Activated CD4-positive, alpha-beta T cell treated with anti-CD3 and anti-CD28 coated beads for 1 hour (primary cell): Measurements from ENCODE around the gene CTDSP2.
"Not testable (repeated sequence)": the region's sequence is repeated elsewhere in the genome, so short reads cannot be mapped to it uniquely, and the experiment has no call there.

Experiments
- DNase-seq: peaks from one replicate; pipeline ENCODE4 v3.0.0-alpha.2; 2020

Gene CTDSP2, protein sequence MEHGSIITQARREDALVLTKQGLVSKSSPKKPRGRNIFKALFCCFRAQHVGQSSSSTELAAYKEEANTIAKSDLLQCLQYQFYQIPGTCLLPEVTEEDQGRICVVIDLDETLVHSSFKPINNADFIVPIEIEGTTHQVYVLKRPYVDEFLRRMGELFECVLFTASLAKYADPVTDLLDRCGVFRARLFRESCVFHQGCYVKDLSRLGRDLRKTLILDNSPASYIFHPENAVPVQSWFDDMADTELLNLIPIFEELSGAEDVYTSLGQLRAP

DNA sequence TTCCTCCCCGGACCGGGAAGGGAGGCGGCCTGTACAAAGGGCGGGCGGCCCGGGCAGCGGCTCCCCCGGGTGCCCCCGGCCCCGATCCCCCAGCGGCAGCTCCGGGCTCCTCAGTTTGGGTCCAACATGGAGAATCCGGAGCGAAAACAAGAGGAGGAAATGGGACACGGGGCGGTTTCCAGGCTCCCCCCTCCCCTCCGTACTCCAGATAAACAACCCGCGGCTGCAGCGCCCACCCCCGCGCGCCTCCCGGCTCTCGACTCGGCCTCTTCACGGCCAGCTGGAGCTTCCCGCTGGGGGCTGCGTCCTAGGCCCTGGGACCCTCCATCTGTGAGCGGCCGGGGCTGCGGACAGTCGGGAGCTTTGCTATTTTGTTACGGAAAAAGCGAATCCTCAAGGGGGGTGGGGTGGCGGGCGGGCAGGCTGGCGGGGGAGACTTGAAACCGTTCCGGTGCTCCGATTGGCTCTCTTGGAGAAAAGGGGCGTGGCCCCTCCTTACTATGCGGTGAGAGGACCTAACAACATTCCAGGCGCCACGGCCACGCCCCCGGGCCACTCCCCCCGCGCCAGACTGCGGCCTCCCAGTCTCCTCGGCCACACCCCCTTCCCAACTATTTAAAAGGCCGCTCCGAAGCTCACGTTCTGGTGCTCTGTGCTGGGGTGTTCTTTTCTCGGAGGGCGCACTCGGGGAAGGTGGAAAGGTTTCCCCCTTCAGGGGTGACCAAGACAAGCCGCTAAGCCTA lies at the start of gene CTDSP2:
TSS of gene CTDSP2 (minus strand) at position 153 of the 743 bp plus-strand sequence. CDS start 294 bp downstream, outside the sequence.
- DNase-seq, result peak; percentile 80

DNA sequence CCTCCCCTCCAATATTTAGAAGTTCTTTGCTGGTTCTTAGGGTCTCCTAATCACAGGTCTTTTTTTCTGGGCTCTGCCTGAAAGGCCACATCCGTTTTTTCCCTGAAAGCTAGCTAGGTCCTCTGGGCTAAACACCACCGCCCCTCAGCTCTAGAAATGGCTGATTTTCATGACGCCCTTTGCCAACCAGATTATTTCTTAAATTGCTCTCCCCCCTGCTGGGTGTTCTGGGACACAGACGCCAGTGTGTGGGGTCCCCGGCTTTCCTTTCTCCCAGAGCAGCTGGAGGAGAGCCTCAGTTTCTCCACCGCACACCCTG lies 49.5 kb upstream of the CTDSP2 start:
- no peak for DNase-seq

- DNase-seq, result no peak
Observed at GRCh38 chr12:57895389-57896114, 49.0 kb upstream of the CTDSP2 start.

DNA sequence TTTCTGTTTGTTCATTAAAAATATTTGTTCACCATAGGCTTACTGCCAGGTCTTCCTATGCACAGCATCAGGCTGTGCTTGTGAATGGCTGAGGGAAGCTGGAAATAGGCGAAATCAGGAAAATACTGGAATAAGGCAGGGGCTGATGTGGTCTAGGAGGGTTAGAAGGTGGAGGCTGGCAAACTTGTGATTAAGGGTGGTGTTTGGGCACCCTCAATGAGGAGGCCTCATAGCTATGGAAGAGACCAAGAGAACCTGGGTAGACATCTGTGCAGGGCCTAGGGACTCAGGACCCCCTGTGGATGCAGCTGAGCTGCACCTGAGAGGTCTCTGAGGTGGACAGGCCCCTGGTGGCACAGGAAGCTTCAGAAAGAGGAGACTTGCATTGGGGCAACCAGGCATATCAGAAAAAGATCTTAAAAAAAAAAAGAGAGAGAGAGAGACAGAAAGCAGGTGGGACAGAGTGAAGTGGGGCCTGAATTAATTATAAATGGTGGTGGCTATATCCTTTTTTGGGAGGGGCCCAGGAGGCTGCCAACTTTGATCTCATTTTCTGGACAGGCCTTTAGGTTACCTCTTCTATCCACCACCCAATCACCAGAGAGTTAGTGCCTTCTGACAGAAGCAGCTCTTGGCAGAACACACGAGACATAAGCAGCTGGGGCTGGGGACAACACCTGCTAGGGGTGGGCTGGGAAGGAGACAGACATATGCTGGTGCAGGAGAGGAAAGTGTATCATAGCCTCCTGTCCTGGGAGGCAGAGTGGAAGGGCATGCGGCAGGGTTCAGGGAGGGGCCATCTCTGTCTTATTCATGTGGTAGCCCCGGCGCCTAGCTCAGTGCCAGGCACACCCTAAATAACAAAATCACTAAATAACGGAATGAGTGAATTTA lies 48.1 kb upstream of the CTDSP2 start:
- no peak for DNase-seq

DNA sequence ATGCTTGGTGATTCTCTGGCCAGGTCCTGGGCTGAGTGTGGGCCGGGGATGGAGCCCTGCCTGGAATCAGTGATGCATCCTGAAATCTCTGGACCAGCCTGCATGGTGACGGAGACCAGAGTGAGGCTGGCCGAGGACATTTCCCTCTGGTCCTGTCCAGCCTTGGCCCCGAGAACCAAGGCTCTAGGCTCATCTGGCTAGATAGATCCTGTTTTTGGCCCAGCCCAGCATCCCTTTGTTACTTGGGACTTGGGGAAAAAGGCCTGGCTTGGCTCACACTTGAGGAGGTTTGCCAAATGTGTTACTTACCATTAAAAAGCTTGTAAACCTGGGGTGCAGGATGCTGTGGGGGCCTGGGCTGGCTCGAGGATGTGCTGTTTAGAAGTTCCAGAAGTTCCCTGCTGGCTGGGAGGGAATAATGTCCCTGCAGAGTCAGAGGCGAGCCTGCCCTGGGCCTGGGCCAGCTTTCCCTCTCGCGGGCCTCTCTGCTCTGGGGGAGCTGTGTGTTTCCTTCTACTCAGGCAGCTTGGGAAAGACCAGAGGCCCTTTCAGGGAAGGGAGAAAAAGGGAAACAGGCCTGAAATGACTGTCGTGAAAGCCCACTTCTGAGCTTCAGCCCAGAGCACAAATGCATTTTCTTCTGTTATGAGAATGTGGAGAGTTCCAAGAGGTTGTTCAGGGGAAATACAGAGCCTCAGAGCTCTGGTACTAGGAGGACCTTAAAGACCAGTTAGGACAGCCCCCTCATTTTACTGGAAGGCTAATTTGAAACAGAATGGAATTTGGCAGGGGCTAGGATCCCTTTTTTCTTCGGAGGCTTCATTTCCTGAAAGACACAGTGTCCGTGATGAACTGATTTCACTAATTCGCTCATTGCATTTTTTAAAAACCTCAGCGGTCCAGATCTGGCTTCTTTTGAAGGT lies 47.2 kb upstream of the CTDSP2 start:
- no peak for DNase-seq

DNA sequence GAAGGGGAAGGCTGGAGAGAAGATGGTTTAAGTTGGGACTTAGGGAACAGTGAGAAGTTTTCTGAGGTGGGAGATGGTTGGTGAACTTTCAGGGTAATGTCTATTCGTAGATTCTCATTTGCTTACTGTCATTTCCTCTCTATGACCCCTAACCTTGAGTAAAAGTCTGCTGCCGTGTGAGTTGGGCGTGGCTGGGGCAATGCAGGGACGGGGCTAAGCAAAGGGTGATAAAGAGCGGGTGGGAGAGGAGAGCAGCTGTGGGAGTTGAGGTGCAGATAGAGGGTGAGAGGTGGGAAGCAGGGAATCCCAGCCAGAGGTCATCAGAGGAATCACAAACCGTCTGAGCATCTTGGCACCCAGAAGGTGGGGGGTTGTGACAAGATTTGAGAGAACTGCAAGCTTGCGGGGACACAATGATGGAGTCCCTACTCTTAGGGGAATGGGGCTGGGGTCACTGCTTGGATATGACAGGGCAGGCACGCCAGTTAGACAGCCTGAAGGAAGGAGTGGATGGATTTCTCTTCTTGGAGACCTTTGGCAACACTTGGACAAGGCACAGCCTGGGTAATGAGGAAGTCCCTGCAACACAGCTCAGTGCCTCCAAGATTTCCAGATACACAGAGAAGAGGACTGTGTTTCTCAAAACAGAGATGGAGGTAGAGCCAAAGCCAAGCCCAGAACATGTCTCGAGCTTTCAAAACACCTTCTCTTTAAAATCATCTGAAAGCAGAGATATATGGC lies 45.9 kb upstream of the CTDSP2 start:
- DNase-seq, result no peak

DNA sequence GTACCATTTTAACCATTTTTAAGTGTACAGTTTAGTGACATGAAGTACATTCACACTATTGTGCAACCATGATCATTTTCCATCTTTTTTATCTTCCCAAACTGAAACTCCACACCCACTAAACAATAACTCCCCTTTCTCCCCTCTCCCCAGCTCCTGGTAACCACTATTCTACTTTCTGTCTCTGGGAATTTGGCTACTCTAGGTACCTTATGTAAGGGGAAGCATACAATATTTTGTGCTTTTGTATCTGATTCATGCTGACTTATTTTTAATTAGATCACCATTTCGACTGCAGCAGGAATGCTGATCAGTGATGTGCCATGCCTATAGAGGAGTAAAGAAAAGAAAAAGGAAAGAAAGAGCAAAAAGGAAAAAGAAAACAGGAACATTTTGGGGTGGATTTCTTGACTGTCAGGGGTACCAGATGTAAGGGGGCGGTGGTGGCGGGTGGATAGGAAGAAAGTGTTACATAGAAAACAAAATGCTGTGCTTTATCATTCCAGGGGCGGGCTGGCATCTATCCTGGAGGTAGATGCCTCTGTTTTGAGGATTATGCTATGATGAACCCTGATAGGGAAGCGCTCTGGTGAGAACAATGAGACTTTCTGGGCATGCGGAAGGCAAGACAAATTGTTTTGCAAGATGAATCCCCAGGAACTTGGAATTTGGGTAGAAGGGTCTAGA lies 45.2 kb upstream of the CTDSP2 start:
- DNase-seq, result no peak

GRCh38 chr12:57890191-57891115 lies 43.9 kb upstream of the CTDSP2 start:
- no peak for DNase-seq

GRCh38 chr12:57889500-57889989 lies 43.0 kb upstream of the CTDSP2 start:
- DNase-seq, result no peak

DNA sequence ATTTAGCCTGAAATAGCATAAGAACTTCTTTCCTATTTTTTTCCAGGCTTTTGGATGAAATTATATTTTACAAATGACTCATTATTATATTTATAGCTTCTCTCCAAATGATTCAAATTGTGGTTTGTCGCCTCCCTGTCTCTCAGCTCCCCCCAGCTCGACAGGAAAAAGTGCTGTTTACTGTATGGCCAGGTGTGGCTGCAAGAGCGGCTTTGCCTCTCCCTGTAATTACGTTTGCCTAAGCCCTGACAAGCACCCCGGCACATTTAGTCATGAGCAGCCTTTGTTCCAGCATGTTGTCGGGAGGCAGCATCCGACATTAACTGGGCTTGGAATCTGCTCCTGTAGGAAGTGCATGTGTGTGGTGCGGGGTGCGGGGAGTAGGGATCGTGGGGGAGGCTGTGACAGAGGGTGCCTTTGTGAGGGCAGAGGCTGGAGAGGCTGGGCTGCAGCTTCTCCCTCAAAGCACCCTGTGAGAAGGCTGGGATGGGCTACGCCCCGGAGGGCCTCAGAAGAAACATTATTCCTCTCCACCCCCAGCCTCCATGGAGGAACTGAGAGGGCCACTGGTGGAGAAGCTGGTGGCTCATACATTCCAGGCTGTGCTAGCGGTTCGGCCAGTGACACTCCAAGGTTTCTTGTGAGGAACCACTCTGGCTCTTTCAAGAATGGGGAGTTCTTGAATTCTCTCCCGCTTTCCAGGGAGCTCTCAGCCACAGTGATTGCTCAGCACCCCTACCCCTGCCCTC lies 42.1 kb upstream of the CTDSP2 start:
- DNase-seq, result no peak

DNA sequence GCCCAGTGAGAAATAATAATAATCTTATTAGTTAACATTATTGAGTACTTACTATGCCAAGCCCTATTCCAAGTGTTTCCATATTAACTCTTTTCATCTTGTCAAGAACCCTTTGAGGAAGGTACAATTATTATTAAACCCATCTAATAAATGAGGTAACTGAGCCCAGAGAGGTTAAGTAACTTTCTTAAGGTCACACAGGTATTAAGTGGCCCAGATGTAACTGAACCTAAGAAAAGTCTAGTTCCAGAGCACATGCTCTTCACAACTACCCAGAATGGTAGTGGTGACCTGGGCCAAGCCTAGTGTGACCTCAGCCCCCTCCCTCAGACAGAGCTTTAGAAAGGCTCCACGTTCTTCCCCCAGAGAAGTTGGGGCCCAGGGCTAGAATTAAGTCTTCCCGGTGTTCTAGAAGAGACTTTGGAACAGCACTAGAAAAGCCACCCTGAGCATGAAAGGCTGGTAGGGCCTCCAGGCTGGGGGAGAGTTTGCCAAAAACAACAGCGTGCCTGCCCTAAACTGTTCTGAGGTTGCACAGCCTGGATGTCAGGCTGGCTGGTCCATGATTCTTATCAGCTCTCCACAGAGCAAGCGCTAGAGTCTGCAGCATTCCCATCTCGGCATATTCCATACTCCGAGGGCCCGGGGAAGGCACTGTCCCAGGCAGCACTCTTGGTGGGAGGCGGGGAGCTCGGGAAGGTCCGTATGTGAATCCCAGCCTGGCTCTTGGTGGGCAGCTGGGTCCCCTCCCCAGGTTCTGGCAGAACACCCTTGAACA lies 41.3 kb upstream of the CTDSP2 start:
- DNase-seq, result no peak

DNA sequence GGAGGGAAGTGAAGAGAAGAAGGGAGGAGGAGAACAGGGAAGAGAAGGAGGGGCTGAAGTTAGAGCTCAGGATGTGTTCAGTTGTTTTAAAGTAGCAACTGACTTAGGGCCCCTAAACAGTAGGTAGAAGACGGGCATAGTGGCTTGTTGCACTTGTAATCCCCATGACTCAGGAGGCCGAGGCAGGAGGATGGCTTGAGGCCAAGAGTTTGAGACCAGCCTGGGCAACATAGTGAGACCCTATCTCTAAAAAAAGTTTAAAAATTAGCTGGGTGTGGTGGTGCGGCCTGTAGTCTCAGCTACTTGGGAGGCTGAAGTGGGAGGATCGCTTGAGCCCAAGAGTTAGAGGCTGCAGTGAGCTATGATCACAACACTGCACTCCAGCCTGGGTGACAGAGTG lies 40.4 kb upstream of the CTDSP2 start:
- DNase-seq, result not testable (repeated sequence)

DNA sequence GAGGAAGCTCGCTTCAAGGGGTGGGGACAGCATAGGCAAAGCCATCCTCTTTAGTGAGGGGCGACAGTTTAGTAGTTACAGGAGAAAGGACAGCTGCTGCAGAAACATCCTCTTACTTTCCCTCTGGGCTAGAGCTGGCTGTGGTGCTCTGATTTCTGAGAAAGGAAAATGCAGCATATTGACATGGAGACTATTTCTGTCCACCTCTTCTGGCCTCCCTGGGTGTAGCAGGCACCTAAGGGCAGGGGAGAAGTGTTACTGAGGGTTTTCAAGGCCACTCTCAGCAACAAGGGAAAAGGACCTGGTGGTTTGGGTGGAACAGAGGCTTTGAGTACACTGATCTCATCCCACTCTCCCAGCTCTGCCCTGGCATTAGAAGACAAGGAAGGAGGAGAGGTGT lies 40.0 kb upstream of the CTDSP2 start:
- no peak for DNase-seq

GRCh38 chr12:57885207-57885606 lies 38.7 kb upstream of the CTDSP2 start:
- DNase-seq, result no peak

DNA sequence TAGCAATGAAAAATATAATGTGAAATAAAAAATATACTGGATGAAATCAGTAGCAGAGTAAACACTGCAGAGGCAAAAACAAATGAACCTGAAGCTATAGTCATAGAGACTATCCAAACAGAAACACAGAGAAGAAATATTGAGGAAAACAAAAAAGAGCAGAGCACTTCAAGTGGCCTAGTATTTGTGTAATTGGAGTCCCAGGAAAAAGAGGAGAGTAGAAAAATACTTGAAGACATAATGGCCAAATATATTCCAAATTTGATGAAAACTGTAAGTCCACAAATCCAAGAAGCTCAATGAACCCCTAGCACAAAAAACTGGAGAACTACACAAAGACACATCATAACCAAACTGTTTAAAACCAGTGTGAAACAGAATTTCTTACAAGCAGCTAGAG lies 37.2 kb upstream of the CTDSP2 start:
- DNase-seq, result no peak

DNA sequence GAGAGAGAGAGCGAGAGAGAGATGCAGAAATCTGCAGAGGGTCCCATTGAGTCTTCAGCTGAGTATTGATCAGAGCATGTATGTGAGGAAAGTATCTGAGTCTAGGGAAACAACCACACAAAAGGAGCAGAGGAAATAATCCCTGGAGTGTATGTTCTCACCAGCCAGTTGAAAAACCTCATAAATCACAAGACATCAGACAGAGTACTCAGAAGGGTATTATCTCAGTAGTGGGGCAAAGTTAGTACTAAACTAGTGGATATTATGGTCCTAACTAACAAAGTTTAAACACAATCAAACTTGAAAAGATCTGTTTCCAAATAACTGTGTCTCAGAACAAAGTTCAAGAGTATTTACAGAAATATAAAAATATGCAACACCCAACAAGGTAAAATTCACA lies 36.5 kb upstream of the CTDSP2 start:
- DNase-seq, result no peak

DNA sequence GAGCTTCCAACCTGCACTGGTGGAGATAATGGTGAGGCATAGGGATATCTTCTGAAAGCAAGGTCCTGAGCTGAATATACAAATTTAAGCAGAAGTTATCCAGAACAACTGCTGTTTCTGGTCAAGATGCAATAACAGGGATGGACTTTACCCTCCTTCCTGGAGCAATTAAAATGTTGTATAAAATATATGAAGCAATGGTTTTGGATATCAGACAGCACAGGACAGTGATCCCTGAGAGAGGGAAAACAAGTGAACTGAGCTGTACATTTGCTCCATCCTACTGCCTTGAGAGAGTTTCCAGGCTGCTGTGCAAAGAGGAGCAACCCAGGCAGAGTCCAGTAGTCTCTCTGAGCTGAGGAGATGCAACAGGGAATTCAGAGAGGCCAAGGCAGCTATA lies 36.0 kb upstream of the CTDSP2 start:
- DNase-seq, result no peak

DNA sequence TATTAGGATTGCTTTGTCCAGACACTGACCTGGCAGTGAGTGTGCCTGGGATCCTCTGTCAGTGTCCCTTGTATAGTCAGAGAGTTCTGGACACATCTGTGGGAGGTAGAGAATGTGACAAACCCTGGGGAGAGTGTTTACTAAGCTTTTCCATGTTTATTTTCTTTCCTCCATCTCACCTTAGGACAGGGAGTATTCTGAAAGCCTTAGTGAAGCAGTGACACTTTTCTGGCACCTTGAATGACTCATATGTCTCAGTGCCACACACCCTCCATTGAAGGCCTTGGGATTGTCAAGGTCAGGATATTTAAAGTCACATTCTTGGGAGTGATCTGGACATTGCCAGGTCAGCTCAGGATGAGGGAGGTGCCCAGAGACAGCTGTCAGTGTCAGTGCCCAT lies 34.9 kb upstream of the CTDSP2 start:
- DNase-seq, result no peak
